Kidney (tissue), 14 donors: Measurements from ENCODE around the gene CAMTA1. TPM values are rescaled to one million over a fixed set of nuclear protein-coding genes. Genes with fewer than 3 reads are reported as not detected.
A peak's percentile ranks its signal among the peaks of the same experiment; 100 is the strongest.

ENCODE experiments used
- DNase-seq, 5 donors: peaks; one replicate each; pipeline ENCODE4 v3.0.0-alpha.2; 2013 to 2020
- FAIRE-seq: peaks from 2 replicates; lab custom pipeline; 2012; peaks lifted over from hg19 to GRCh38; lab: Jason Lieb, UNC
- H3K27ac ChIP-seq, 2 donors: one replicate each; pipeline ENCODE4 v1.7.0; 2013; ENCODE audit warnings: low read depth in 2 of 2, low read length in 2 of 2, inconsistent platforms in 1 of 2
- H3K27me3 ChIP-seq: one replicate; pipeline ENCODE4 v1.7.1; 2013; ENCODE audit warnings: low read length, inconsistent platforms; ENCODE audit not compliant: control insufficient read depth, insufficient read depth
- H3K36me3 ChIP-seq, 3 donors: one replicate each; pipeline versions ENCODE4 v1.7.0 to v1.7.1; 2013; ENCODE audit warnings: low read length in 3 of 3, control low read depth in 1 of 3, inconsistent platforms in 1 of 3; ENCODE audit not compliant: insufficient read depth in 3 of 3, control insufficient read depth in 2 of 3
- H3K4me1 ChIP-seq, 3 donors: one replicate each; pipeline versions ENCODE4 v1.7.0 to v1.7.1; 2013; ENCODE audit warnings: low read length in 3 of 3, inconsistent platforms in 1 of 3, low read depth in 1 of 3; ENCODE audit not compliant: control insufficient read depth in 2 of 3, insufficient read depth in 2 of 3
- H3K4me3 ChIP-seq, 3 donors: one replicate each; pipeline versions ENCODE4 v1.7.0 to v1.8.1; 2013; ENCODE audit warnings: low read length in 3 of 3, control low read depth in 1 of 3, inconsistent platforms in 1 of 3
- H3K9ac ChIP-seq, 3 donors: one replicate each; pipeline versions ENCODE4 v1.7.0 to v1.7.1; 2013; ENCODE audit warnings: low read length in 3 of 3, control low read depth in 1 of 3, inconsistent platforms in 1 of 3
- H3K9me3 ChIP-seq, 3 donors: one replicate each; pipeline versions ENCODE4 v1.7.0 to v1.7.1; 2013; ENCODE audit warnings: low read length in 3 of 3, control low read depth in 1 of 3, inconsistent platforms in 1 of 3; ENCODE audit not compliant: control insufficient read depth in 2 of 3, insufficient read depth in 1 of 3
- intact Hi-C: fragments of 100-400 bp; cut with DNase I; formaldehyde crosslinking; loops from one replicate; pipeline ENCODE4 v1.11.1; 2022
- polyA plus RNA-seq: library from polyadenylated mRNA; stranded (reverse); fragments of 350-450 nt; fragmentation: Illumina TruSeq; extraction: RNeasy Lipid Tissue Mini Kit (QIAGEN cat#74804); gene quantifications from one replicate; pipeline ENCODE4 v1.2.3, GENCODE V29; 2014; ENCODE audit warnings: low read depth, low replicate concordance; ENCODE audit not compliant: insufficient read depth
- total RNA-seq: library from RNA; stranded (reverse); fragmentation: NEBNext Ultra II Directional; extraction: Animal tissue kit (Norgen Biotek cat#: 25700); gene quantifications from one replicate; pipeline ENCODE4 v1.2.1, GENCODE V29; 2021
- TF ChIP-seq, protein P1 (sequence below): IDR thresholded peaks from 3 replicates; pipeline ENCODE4 v1.5.1; 2012; ENCODE audit warnings: mild to moderate bottlenecking, moderate library complexity, borderline replicate concordance; ENCODE audit not compliant: insufficient read depth; ENCODE audit errors: extremely low read depth
- donor health status: control.
- donor health status: control.
- donor health status: control.
- donor health status: control.
- donor health status: control.
- donor health status: DM: yes; HTN: yes; CAD: no.
- donor health status: Normal renal cell carcinoma (clear cell type).

The CAMTA1 gene
- total and polyA plus RNA-seq, 2 donors from 2014 or later: 79.0 to 170 TPM

DNA sequence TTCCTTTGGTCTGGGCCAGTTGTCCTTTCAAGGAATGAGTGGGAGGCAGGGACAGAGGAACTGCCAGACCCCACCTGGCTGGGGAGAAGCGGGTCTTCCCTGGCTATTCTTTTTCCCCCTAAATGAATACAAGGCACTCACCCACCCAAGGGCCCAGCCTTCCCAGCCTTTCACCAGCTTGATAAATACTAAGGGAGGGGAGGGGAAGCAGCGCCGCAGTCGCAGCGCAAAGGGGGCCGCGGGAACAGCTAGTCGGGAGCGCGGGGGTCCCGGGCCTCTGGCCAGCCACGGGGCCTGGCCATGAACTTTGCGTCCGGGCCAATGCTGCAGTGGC lies 894.6 kb downstream of the CAMTA1 start:
- Histone ChIP-seq H3K36me3 (no peaks in the 10 kb centered on the region), H3K27me3 (no peaks in the 10 kb centered on the region), H3K9ac (peak overlapping the region in 1 of 3 donors; percentile 12), H3K4me1 (no peaks in the 10 kb centered on the region), H3K4me3 (peak overlapping the region in 1 of 3 donors; percentile 61), H3K27ac (no peak overlapping the region), H3K9me3 (no peaks in the 10 kb centered on the region)
- intact Hi-C loops: no loop called here
- TF ChIP-seq, protein P1, sequence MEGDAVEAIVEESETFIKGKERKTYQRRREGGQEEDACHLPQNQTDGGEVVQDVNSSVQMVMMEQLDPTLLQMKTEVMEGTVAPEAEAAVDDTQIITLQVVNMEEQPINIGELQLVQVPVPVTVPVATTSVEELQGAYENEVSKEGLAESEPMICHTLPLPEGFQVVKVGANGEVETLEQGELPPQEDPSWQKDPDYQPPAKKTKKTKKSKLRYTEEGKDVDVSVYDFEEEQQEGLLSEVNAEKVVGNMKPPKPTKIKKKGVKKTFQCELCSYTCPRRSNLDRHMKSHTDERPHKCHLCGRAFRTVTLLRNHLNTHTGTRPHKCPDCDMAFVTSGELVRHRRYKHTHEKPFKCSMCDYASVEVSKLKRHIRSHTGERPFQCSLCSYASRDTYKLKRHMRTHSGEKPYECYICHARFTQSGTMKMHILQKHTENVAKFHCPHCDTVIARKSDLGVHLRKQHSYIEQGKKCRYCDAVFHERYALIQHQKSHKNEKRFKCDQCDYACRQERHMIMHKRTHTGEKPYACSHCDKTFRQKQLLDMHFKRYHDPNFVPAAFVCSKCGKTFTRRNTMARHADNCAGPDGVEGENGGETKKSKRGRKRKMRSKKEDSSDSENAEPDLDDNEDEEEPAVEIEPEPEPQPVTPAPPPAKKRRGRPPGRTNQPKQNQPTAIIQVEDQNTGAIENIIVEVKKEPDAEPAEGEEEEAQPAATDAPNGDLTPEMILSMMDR: no peak
- DNase-seq (peak in 1 of 5 donors; percentile 29), FAIRE-seq (no peak)

DNA sequence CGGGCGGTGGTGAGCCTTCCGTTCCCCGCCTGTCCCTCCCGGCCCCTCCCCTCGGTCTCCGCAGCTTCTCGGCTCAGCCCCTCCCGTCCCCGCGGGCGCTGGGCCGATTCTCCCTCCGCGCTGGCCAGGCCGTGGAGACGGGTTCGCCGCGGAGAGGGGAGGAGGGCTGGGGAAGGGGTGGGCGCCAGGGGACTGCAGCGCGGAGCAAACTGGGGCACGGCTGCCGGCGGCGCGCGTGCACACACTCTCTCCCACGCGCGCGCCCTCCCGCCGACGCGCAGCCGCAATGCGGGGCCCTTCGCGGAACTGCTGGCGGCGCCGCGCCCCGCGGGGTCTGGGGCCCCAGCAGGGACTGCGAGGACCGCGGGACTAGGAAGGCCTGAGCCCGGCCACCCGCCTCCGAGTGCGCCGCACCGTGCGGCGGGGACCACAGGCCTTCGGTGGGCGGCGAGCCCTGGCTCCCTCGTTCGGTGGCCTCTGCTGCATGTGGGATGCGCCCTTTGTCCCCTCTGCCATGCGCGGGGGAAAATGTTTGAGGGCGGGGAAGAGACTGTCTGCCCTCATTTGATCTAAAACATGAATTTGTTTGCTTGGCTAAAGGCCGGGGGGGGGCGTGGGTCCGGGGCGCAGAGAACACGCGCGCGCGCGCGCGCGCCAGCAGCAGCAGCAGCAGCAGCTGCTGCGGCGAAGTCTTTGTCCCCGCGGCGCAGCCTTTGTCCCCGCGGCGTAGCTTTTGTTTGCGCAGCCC lies 895.1 kb downstream of the CAMTA1 start:
- H3K9ac ChIP-seq: peak overlapping the region in 1 of 3 donors; percentile 65
- peak overlapping the region; percentile 28 to 61 (median 28) for H3K4me3 ChIP-seq
- intact Hi-C loops: no loop called here
- no peak overlapping the region for H3K27ac ChIP-seq
- FAIRE-seq (no peak), DNase-seq (peak; percentile 82 to 90 (median 85))
- no peaks in the 10 kb centered on the region for H3K27me3 ChIP-seq
- H3K9me3 ChIP-seq: no peaks in the 10 kb centered on the region
- H3K36me3 ChIP-seq: no peaks in the 10 kb centered on the region
- TF ChIP-seq, protein P1: no peak
- no peaks in the 10 kb centered on the region for H3K4me1 ChIP-seq

DNA sequence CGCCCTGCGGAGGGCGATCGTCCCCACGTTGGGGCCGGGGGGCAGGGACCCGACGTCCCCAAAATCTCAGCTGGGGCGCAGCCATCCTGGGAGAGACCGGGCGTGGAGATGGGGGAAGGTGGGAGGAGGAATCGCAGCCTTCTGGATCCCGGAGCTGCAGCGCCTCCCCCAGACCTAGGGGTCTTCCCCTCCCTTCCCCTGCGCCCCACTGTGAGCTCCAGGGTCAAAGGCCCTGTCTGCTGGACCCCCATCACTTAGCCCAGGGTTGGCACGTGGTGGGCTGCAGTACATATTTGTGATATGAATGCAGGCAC lies 895.7 kb downstream of the CAMTA1 start:
- peak in 2 of 5 donors; percentile 66 to 77 for DNase-seq
- no peaks in the 10 kb centered on the region for H3K36me3 ChIP-seq
- H3K4me1 ChIP-seq: no peaks in the 10 kb centered on the region
- no peak for FAIRE-seq
- H3K27me3 ChIP-seq: no peaks in the 10 kb centered on the region
- H3K27ac ChIP-seq: no peak overlapping the region
- no peak overlapping the region for H3K9ac ChIP-seq
- no peaks in the 10 kb centered on the region for H3K9me3 ChIP-seq
- peak overlapping the region in 2 of 3 donors; percentile 24 to 61 for H3K4me3 ChIP-seq
- TF ChIP-seq, protein P1: no peak
- intact Hi-C loops: no loop called here
